ENCODE measurements around the gene CNOT3. TPM values are rescaled to one million over a fixed set of nuclear protein-coding genes. Genes with fewer than 3 reads are reported as not detected.
A peak's percentile ranks its signal among the peaks of the same experiment; 100 is the strongest.

The CNOT3 gene
- total RNA-seq, 4 donors from 2014 or later: 22.4 to 30.3 (median 29.8) TPM

- no peak for DNase-seq
- no peak for TF ChIP-seq POLR2A (IDR thresholded peaks at IDR 0.05)
- TF ChIP-seq, protein P1, sequence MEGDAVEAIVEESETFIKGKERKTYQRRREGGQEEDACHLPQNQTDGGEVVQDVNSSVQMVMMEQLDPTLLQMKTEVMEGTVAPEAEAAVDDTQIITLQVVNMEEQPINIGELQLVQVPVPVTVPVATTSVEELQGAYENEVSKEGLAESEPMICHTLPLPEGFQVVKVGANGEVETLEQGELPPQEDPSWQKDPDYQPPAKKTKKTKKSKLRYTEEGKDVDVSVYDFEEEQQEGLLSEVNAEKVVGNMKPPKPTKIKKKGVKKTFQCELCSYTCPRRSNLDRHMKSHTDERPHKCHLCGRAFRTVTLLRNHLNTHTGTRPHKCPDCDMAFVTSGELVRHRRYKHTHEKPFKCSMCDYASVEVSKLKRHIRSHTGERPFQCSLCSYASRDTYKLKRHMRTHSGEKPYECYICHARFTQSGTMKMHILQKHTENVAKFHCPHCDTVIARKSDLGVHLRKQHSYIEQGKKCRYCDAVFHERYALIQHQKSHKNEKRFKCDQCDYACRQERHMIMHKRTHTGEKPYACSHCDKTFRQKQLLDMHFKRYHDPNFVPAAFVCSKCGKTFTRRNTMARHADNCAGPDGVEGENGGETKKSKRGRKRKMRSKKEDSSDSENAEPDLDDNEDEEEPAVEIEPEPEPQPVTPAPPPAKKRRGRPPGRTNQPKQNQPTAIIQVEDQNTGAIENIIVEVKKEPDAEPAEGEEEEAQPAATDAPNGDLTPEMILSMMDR (IDR thresholded peaks at IDR 0.05): no peak
- no peak overlapping the region for H3K4me3 ChIP-seq (replicated peaks in 1 of 3)
- H3K9me3 ChIP-seq: no peaks in the 10 kb centered on the region
- no peaks in the 10 kb centered on the region for H3K27me3 ChIP-seq
- intact Hi-C loops (cut with DNase I): no loop called here
- 86 to 90% methylated on average over 3 of the region's 3 CpGs for WGBS, 2 donors
- H3K36me3 ChIP-seq: peaks cover 58 to 60% of the 10 kb centered on the region in 2 donors
- peaks cover 26 to 29% of the 10 kb centered on the region in 2 donors for H3K4me1 ChIP-seq
- no peak overlapping the region for H3K27ac ChIP-seq
These were observed 19.4 kb downstream of the CNOT3 start for GRCh38 chr19:54156953-54157352.

DNA sequence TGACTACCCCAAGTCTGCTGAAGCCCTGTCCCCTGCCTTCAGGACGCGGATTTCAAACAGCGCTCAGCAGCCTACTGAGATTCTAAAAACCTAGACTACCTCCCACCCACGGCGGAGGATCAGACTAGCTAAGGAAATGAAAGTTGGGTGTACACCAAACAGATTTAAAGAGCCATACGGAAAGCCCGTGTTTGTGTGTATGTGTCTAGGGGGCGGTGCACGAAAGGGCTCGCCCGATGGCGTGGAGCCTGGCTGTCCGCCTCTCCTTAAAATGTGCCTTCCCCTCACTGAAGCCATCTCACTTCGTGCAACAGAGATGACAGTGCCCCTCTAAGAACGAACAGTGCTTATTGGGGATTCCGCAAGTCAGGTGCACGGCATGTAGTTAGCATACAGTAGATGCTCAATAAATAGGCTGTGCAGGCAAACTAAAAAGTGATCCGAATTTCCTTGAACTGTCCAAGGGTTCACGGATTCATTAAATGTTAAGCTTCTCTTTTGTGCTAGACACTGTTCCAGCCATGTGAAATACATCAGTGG lies 21.3 kb downstream of the CNOT3 start:
- H3K9me3 ChIP-seq: no peaks in the 10 kb centered on the region
- WGBS, 2 donors: 13 to 14% methylated on average over 14 to 19 of the region's 19 CpGs
- peak overlapping the region; percentile 43 to 78 (median 47) for H3K4me3 ChIP-seq (replicated peaks in 1 of 3)
- peaks cover 38 to 40% of the 10 kb centered on the region in 2 donors for H3K36me3 ChIP-seq
- H3K4me1 ChIP-seq: peaks cover 26 to 39% of the 10 kb centered on the region in 2 donors
- DNase-seq: no peak
- no peaks in the 10 kb centered on the region for H3K27me3 ChIP-seq
- H3K27ac ChIP-seq: peak overlapping the region; percentile 93 to 99 (median 97)
- intact Hi-C loops (cut with DNase I): no loop called here
- TF ChIP-seq POLR2A (IDR thresholded peaks at IDR 0.05): no peak
- TF ChIP-seq, protein P1 (IDR thresholded peaks at IDR 0.05): no peak

- no peaks in the 10 kb centered on the region for H3K9me3 ChIP-seq
- H3K27ac ChIP-seq: peak within 1 kb of the TSS; percentile 93 to 99 (median 97)
- DNase-seq: peak; percentile 100
- H3K27me3 ChIP-seq: no peaks in the 10 kb centered on the region
- WGBS, 2 donors: 1% methylated on average over 42 to 55 of the region's 72 CpGs
- peaks cover 32 to 33% of the 10 kb centered on the region in 2 donors for H3K36me3 ChIP-seq
- H3K4me1 ChIP-seq: peaks cover 26 to 43% of the 10 kb centered on the region in 2 donors
- peak within 1 kb of the TSS; percentile 43 to 78 (median 47) for H3K4me3 ChIP-seq (replicated peaks in 1 of 3)
- peak in 1 of 2 donors; percentile 67 for TF ChIP-seq POLR2A (IDR thresholded peaks at IDR 0.05)
- TF ChIP-seq, protein P1 (IDR thresholded peaks at IDR 0.05): peak in 3 of 6 experiments; percentile 26 to 47 (median 40)
- intact Hi-C loops (cut with DNase I): no loop called here
These were observed 22.0 kb downstream of the CNOT3 start, which contains the start of gene LENG1 for GRCh38 chr19:54159352-54160181. TSS of gene LENG1 (minus strand) at chr19:54159721. CDS start at chr19:54159695, 26 bp downstream.

- intact Hi-C loops (cut with DNase I): no loop called here
- 2 to 3% methylated on average over 26 of the region's 28 CpGs for WGBS, 2 donors
- H3K27me3 ChIP-seq: no peaks in the 10 kb centered on the region
- peak; percentile 15 to 36 for DNase-seq
- peaks cover 24 to 26% of the 10 kb centered on the region in 2 donors for H3K36me3 ChIP-seq
- H3K4me3 ChIP-seq (replicated peaks in 1 of 3): peak overlapping the region in 2 of 3 donors; percentile 16 to 37
- H3K9me3 ChIP-seq: no peaks in the 10 kb centered on the region
- peak overlapping the region; percentile 55 to 75 (median 73) for H3K27ac ChIP-seq
- H3K4me1 ChIP-seq: peaks cover 26 to 45% of the 10 kb centered on the region in 2 donors
- TF ChIP-seq POLR2A (IDR thresholded peaks at IDR 0.05): peak in 1 of 2 donors; percentile 1
- TF ChIP-seq, protein P1 (IDR thresholded peaks at IDR 0.05): peak in 1 of 6 experiments; percentile 10
These were observed 22.7 kb downstream of the CNOT3 start for GRCh38 chr19:54160182-54160811.
